Measurements from ENCODE around the gene TPM2.

GRCh38 chr9:35656348-35656747 lies 33.4 kb downstream of the TPM2 start:
- TF ChIP-seq, protein P1, sequence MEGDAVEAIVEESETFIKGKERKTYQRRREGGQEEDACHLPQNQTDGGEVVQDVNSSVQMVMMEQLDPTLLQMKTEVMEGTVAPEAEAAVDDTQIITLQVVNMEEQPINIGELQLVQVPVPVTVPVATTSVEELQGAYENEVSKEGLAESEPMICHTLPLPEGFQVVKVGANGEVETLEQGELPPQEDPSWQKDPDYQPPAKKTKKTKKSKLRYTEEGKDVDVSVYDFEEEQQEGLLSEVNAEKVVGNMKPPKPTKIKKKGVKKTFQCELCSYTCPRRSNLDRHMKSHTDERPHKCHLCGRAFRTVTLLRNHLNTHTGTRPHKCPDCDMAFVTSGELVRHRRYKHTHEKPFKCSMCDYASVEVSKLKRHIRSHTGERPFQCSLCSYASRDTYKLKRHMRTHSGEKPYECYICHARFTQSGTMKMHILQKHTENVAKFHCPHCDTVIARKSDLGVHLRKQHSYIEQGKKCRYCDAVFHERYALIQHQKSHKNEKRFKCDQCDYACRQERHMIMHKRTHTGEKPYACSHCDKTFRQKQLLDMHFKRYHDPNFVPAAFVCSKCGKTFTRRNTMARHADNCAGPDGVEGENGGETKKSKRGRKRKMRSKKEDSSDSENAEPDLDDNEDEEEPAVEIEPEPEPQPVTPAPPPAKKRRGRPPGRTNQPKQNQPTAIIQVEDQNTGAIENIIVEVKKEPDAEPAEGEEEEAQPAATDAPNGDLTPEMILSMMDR (IDR thresholded peaks at IDR 0.05): no peak
- TF ChIP-seq POLR2A (IDR thresholded peaks at IDR 0.05) (no peak), POLR2AphosphoS5 (IDR thresholded peaks at IDR 0.05) (no peak)

All from stomach (tissue), 4 donors.